H1 (cell line): ENCODE measurements around the gene ADD1. TPM values are rescaled to one million over a fixed set of nuclear protein-coding genes. Genes with fewer than 3 reads are reported as not detected.
A peak's percentile ranks its signal among the peaks of the same experiment; 100 is the strongest.

Experiments used
- CTCF ChIA-PET: fragments of 300-600 bp; sonication (Branson Sonifier 250); formaldehyde crosslinking; loops from one replicate; lab custom pipeline; 2021; ENCODE audit not compliant: partially characterized antibody; lab: Charles Lee
- POLR2A ChIA-PET: fragments of 300-600 bp; sonication (Branson Sonifier 250); formaldehyde crosslinking; loops from one replicate; lab custom pipeline; 2021; ENCODE audit warnings: inconsistent platforms; ENCODE audit not compliant: partially characterized antibody; lab: Charles Lee
- DNase-seq, 2 experiments: peaks; one replicate each; pipeline versions ENCODE4 v3.0.0 to v3.0.0-alpha.2; 2010 to 2022; ENCODE audit warnings: low spot score in 2 of 2, low read depth in 1 of 2, mixed read lengths in 1 of 2
- FAIRE-seq: peaks from 2 replicates; lab custom pipeline; 2011; peaks lifted over from hg19 to GRCh38; lab: Jason Lieb, UNC
- H2AFZ ChIP-seq: 2 replicates; pipeline ENCODE4 v1.8.1; 2012; ENCODE audit warnings: low read length, inconsistent platforms
- H2AK5ac ChIP-seq: 2 replicates; pipeline ENCODE4 v1.6.1; 2013; ENCODE audit warnings: low read depth, low read length
- H2BK120ac ChIP-seq: replicated peaks from 2 replicates; pipeline ENCODE3; 2013; ENCODE audit warnings: low read depth, low read length, inconsistent platforms
- H2BK12ac ChIP-seq: 2 replicates; pipeline ENCODE4 v1.6.1; 2013; ENCODE audit warnings: low read depth, low read length
- H2BK15ac ChIP-seq: 2 replicates; pipeline ENCODE4 v1.6.1; 2013; ENCODE audit warnings: low read length
- H2BK20ac ChIP-seq: 2 replicates; pipeline ENCODE4 v1.6.1; 2013; ENCODE audit warnings: low read length
- H2BK5ac ChIP-seq: 2 replicates; pipeline ENCODE4 v1.6.1; 2013; ENCODE audit warnings: low read depth, low read length
- H3K14ac ChIP-seq: 2 replicates; pipeline ENCODE4 v1.6.1; 2013; ENCODE audit warnings: inconsistent platforms; ENCODE audit not compliant: insufficient read length
- H3K18ac ChIP-seq: 2 replicates; pipeline ENCODE4 v1.6.1; 2013; ENCODE audit warnings: low read length; ENCODE audit errors: extremely low read depth
- H3K23ac ChIP-seq: 2 replicates; pipeline ENCODE4 v1.6.1; 2013; ENCODE audit warnings: inconsistent platforms; ENCODE audit not compliant: insufficient read length
- H3K23me2 ChIP-seq: 2 replicates; pipeline ENCODE4 v1.6.1; 2013; ENCODE audit warnings: low read depth, low read length
- H3K27ac ChIP-seq: 2 replicates; pipeline ENCODE4 v1.6.1; 2011; ENCODE audit warnings: low read depth, low read length, inconsistent platforms
- H3K27me3 ChIP-seq, 4 experiments: replicated peaks in 1 of 4; 1 replicate in 1 of 4; 2 replicates in 3 of 4; pipeline versions ENCODE4 v1.6.1 to v1.8.1; 2011 to 2013; ENCODE audit warnings: low read length in 3 of 4, mild to moderate bottlenecking in 3 of 4, inconsistent platforms in 2 of 4, mixed read lengths in 2 of 4, moderate library complexity in 1 of 4; ENCODE audit not compliant: control insufficient read depth in 3 of 4, insufficient read depth in 3 of 4; ENCODE audit errors: extremely low read depth in 1 of 4
- H3K36me3 ChIP-seq, 4 experiments: 2 replicates each; pipeline versions ENCODE4 v1.6.1 to v1.8.1; 2011 to 2013; ENCODE audit warnings: mild to moderate bottlenecking in 4 of 4, low read length in 3 of 4, moderate library complexity in 2 of 4, control low read depth in 1 of 4, inconsistent platforms in 1 of 4; ENCODE audit not compliant: insufficient read depth in 4 of 4, control insufficient read depth in 2 of 4
- H3K4ac ChIP-seq: replicated peaks from 2 replicates; pipeline ENCODE3; 2013; ENCODE audit warnings: low read length, low read depth, mixed read lengths, inconsistent platforms; ENCODE audit not compliant: insufficient read length
- H3K4me1 ChIP-seq, 4 experiments: replicated peaks in 1 of 4; 1 replicate in 1 of 4; 2 replicates in 3 of 4; pipeline versions ENCODE4 v1.6.1 to v1.8.1; 2011 to 2013; ENCODE audit warnings: low read length in 3 of 4, inconsistent platforms in 2 of 4, mixed read lengths in 1 of 4; ENCODE audit not compliant: insufficient read depth in 4 of 4, control insufficient read depth in 3 of 4
- H3K4me2 ChIP-seq, 2 experiments: 2 replicates each; pipeline versions ENCODE4 v1.6.1 to v1.8.1; 2011 to 2013; ENCODE audit warnings: low read depth in 2 of 2, low read length in 2 of 2, control low read depth in 1 of 2, inconsistent platforms in 1 of 2, mild to moderate bottlenecking in 1 of 2; ENCODE audit not compliant: insufficient read depth in 1 of 2
- H3K4me3 ChIP-seq, 4 experiments: fragments of 200-600, 300-600 bp in 1 of 4; sonication (generic), shearing (Covaris generic), sonication (Bioruptor Twin) in 1 of 4; 2 replicates each; pipeline versions ENCODE4 v1.5.1 to v1.8.1; 2011 to 2016; ENCODE audit warnings: low read length in 4 of 4, low read depth in 3 of 4, control low read depth in 2 of 4, inconsistent platforms in 2 of 4, mild to moderate bottlenecking in 2 of 4, mixed read lengths in 1 of 4, moderate library complexity in 1 of 4; ENCODE audit not compliant: insufficient read depth in 2 of 4; ENCODE audit errors: extremely low read depth in 1 of 4
- H3K56ac ChIP-seq: replicated peaks from 2 replicates; pipeline ENCODE3; 2013; ENCODE audit warnings: low read depth, mild to moderate bottlenecking, mixed read lengths, low read length, inconsistent platforms; ENCODE audit not compliant: insufficient read length
- H3K79me1 ChIP-seq: 2 replicates; pipeline ENCODE4 v1.6.1; 2013; ENCODE audit warnings: low read depth, low read length, control low read depth
- H3K79me2 ChIP-seq, 2 experiments: 2 replicates each; pipeline versions ENCODE4 v1.6.1 to v1.8.1; 2012 to 2013; ENCODE audit warnings: low read length in 2 of 2, mild to moderate bottlenecking in 2 of 2, inconsistent platforms in 1 of 2; ENCODE audit not compliant: insufficient read depth in 2 of 2, control insufficient read depth in 1 of 2
- H3K9ac ChIP-seq, 4 experiments: replicated peaks in 1 of 4; 1 replicate in 1 of 4; 2 replicates in 3 of 4; pipeline versions ENCODE4 v1.6.1 to v1.8.1; 2011 to 2013; ENCODE audit warnings: low read depth in 3 of 4, low read length in 3 of 4, control low read depth in 2 of 4, mild to moderate bottlenecking in 2 of 4, moderate library complexity in 2 of 4, inconsistent platforms in 1 of 4; ENCODE audit errors: extremely low read depth in 1 of 4
- H3K9me3 ChIP-seq, 2 experiments: 2 replicates each; pipeline versions ENCODE4 v1.6.1 to v1.8.1; 2012 to 2013; ENCODE audit warnings: mild to moderate bottlenecking in 2 of 2, moderate library complexity in 2 of 2, control low read depth in 1 of 2, inconsistent platforms in 1 of 2, low read depth in 1 of 2, low read length in 1 of 2, mixed read lengths in 1 of 2; ENCODE audit not compliant: insufficient read depth in 2 of 2
- H4K20me1 ChIP-seq, 2 experiments: replicated peaks in 1 of 2; 2 replicates each; pipeline versions ENCODE3 to v1.8.1; 2011 to 2013; ENCODE audit warnings: inconsistent platforms in 2 of 2, low read length in 2 of 2, mild to moderate bottlenecking in 1 of 2; ENCODE audit not compliant: insufficient read depth in 2 of 2, control insufficient read depth in 1 of 2
- H4K5ac ChIP-seq: 2 replicates; pipeline ENCODE4 v1.6.1; 2013; ENCODE audit warnings: low read length, low read depth, mixed read lengths, inconsistent platforms; ENCODE audit not compliant: insufficient read length
- H4K8ac ChIP-seq: 2 replicates; pipeline ENCODE4 v1.8.0; 2013; ENCODE audit warnings: mild to moderate bottlenecking, moderate library complexity, low read length, inconsistent platforms; ENCODE audit not compliant: insufficient read depth; ENCODE audit errors: extremely low read depth
- H4K91ac ChIP-seq: replicated peaks from 2 replicates; pipeline ENCODE3; 2013; ENCODE audit warnings: low read length, mixed read lengths, inconsistent platforms; ENCODE audit not compliant: insufficient read length
- PHF8 ChIP-seq: fragments of 200-600 bp; sonication (generic); conservative IDR thresholded peaks from 2 replicates; pipeline ENCODE4 v1.7.1; 2012; ENCODE audit warnings: low read depth, mild to moderate bottlenecking, inconsistent platforms, low read length, moderate library complexity
- RBBP5 ChIP-seq: IDR thresholded peaks from 2 replicates; pipeline ENCODE4 v1.7.1; 2012; ENCODE audit warnings: low read depth, mild to moderate bottlenecking, inconsistent platforms, low read length, moderate library complexity, borderline replicate concordance
- RNF2 ChIP-seq: fragments of 200-900, 300-1000 bp; sonication (generic); IDR thresholded peaks from 2 replicates; pipeline ENCODE4 v1.7.1; 2016; ENCODE audit warnings: borderline replicate concordance, low read depth, mild to moderate bottlenecking, antibody characterized with exemption, low read length; ENCODE audit not compliant: poor library complexity, severe bottlenecking; ENCODE audit errors: missing control alignments
- WGBS, 2 experiments: shearing (Covaris generic) in 1 of 2; methylation state at CpG; one replicate each; pipeline versions ENCODE4 v1.1.6 to v1.1.7; 2013 to 2015; ENCODE audit warnings: low lambda C conversion rate in 2 of 2, mixed read lengths in 2 of 2, inconsistent platforms in 1 of 2, low coverage in 1 of 2, missing lambda C conversion rate in 1 of 2; ENCODE audit not compliant: insufficient replicate concordance in 2 of 2, insufficient coverage in 1 of 2, insufficient read length in 1 of 2; ENCODE audit errors: extremely low coverage in 1 of 2, missing lambda C conversion rate in 1 of 2; 5-methylcytosine and 5-hydroxymethylcytosine counted together
- polyA plus RNA-seq, 7 experiments: library from polyadenylated mRNA; depleted of rRNA in 3 of 7; stranded (reverse) in 5 of 7; unstranded in 2 of 7; fragments of >200 nt in 5 of 7; fragments of 200-250 nt in 2 of 7; gene quantifications; 1 replicate in 5 of 7; 2 replicates in 1 of 7; 4 replicates in 1 of 7; pipeline versions ENCODE4 v1.2.1 to v1.2.3, GENCODE V29; 2011 to 2013; ENCODE audit warnings: missing spikeins in 2 of 7, mixed read lengths in 2 of 7
- total RNA-seq: library from RNA; stranded (reverse); fragmentation: NEBNext Ultra II Directional; extraction: Animal tissue kit (Norgen Biotek cat#: 25700); gene quantifications from 2 replicates; pipeline ENCODE4 v1.2.1, GENCODE V29; 2021
- TF ChIP-seq, protein P1 (sequence below): IDR thresholded peaks from 2 replicates; pipeline ENCODE4 v1.6.1; 2012; ENCODE audit warnings: low read length, inconsistent platforms
- TF ChIP-seq, protein P2 (sequence below): IDR thresholded peaks from 2 replicates; pipeline ENCODE4 v1.6.1; 2012; ENCODE audit warnings: inconsistent platforms

ADD1 gene
- total and polyA plus RNA-seq, 2 of the 8 experiments (the other 6 are each of a cell fraction or from before 2014, with no cell fraction given), result 113 to 143 TPM

DNA sequence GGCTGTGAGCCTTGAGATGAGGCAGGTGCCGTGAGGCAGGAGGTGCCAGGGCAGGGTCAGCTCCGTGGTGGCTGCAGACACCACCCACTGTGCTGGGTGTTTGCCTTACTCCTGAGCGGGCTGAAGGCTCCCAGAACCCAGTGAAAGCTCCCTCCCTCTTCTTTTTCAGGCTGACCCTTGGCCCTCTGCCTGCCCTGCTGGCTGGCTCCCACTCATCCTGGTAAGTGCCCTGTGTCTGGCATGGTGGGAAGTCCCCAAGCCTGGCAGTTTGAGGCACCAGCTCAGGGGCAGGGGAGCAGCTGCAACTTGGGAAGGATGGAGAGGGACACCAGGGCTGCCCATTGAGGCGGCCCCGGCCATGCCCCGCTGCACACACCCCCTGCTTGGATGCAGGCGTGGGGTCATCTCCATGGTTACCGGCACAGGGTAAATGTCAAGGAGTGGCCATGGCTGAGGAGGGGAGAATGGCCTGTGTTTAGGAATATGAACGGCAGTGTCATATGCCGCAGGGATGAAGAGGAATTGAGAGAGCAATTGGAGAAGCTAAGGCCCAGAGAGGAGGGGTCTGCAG lies 33.9 kb upstream of the ADD1 start:
- Histone ChIP-seq H3K79me2 (no peaks in the 10 kb centered on the region), H3K27ac (no peak overlapping the region), H3K14ac (no peak overlapping the region), H4K20me1 (peaks cover 0 to 2% of the 10 kb centered on the region in 2 experiments), H3K56ac (no peak overlapping the region), H4K8ac (no peak overlapping the region; the same call in 1 of the 2 replicates), H4K91ac (no peak overlapping the region), H2AFZ (no peak overlapping the region), H3K36me3 (no peaks in the 10 kb centered on the region), H3K23me2 (no peaks in the 10 kb centered on the region), H2BK12ac (0 out of 2 replicates have a peak overlapping the region, but pooled peaks have one; percentile 27), H3K9ac (no peak overlapping the region), H3K18ac (no peak overlapping the region), H3K9me3 (no peaks in the 10 kb centered on the region), H3K4me2 (no peak overlapping the region), H3K23ac (no peak overlapping the region), H3K4ac (no peak overlapping the region), H2BK20ac (no peak overlapping the region), H3K4me1 (peaks cover 0 to 19% (median 9%) of the 10 kb centered on the region in 4 experiments; a peak in 6 of 7 replicates), H2AK5ac (0 out of 2 replicates have a peak overlapping the region, but pooled peaks have one; percentile 24), H2BK120ac (no peak overlapping the region), H4K5ac (no peak overlapping the region), H3K79me1 (0 out of 2 replicates have a peak, but pooled peaks cover 3% of the 10 kb centered on the region), H2BK5ac (peak overlapping the region; percentile 52; the same call in 1 of the 2 replicates), H3K4me3 (no peak overlapping the region), H2BK15ac (no peak overlapping the region), H3K27me3 (no peaks in the 10 kb centered on the region)
- FAIRE-seq (no peak), DNase-seq (no peak)
- TF ChIP-seq, protein P1, sequence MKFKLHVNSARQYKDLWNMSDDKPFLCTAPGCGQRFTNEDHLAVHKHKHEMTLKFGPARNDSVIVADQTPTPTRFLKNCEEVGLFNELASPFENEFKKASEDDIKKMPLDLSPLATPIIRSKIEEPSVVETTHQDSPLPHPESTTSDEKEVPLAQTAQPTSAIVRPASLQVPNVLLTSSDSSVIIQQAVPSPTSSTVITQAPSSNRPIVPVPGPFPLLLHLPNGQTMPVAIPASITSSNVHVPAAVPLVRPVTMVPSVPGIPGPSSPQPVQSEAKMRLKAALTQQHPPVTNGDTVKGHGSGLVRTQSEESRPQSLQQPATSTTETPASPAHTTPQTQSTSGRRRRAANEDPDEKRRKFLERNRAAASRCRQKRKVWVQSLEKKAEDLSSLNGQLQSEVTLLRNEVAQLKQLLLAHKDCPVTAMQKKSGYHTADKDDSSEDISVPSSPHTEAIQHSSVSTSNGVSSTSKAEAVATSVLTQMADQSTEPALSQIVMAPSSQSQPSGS, result no peak
- TF ChIP-seq PHF8, result no peak
- TF ChIP-seq RNF2, result no peak
- no peak for TF ChIP-seq RBBP5
- TF ChIP-seq, protein P2, sequence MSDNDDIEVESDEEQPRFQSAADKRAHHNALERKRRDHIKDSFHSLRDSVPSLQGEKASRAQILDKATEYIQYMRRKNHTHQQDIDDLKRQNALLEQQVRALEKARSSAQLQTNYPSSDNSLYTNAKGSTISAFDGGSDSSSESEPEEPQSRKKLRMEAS, result no peak
- ChIA-PET POLR2A (interaction anchor here (0.7 to 5.1 kb wide), 6 partner anchors 11 to 377 kb away, joined by 3 to 48 read pairs (median 4); no protein-coding TSS in a partner anchor), CTCF (interaction anchor here (1.5 to 1.8 kb wide), 2 partner anchors 25 to 43 kb away, joined by 3 to 4 read pairs; no protein-coding TSS in a partner anchor)
- WGBS, 2 experiments, result 82% methylated on average over 10 of the region's 10 CpGs; no CpG with 5 or more reads in 1 of the 2 experiments
